Activated CD4-positive, alpha-beta T cell treated with anti-CD3 and anti-CD28 coated beads, Interleukin-2, amount 50 U/mL, for 1 hour (primary cell): Measurements from ENCODE around the gene ELP5.
"Not testable (repeated sequence)": the region's sequence is repeated elsewhere in the genome, so short reads cannot be mapped to it uniquely, and the experiment has no call there.

Source experiments
- DNase-seq: peaks from one replicate; pipeline ENCODE4 v3.0.0-alpha.2; 2020

The ELP5 gene

GRCh38 chr17:7237266-7237760, 14.7 kb upstream of the ELP5 start:
- no peak for DNase-seq

GRCh38 chr17:7237761-7238419, 14.1 kb upstream of the ELP5 start:
- peak; percentile 79 for DNase-seq

GRCh38 chr17:7238420-7239090, 13.5 kb upstream of the ELP5 start:
- no peak for DNase-seq

GRCh38 chr17:7239091-7240027, 12.7 kb upstream of the ELP5 start, which contains the start of gene PHF23:
Gene PHF23, minus strand, starts transcription at chr17:7239457. Its CDS starts 178 bp downstream, at chr17:7239279.
- DNase-seq = peak; percentile 96

- no peak for DNase-seq
Observed at GRCh38 chr17:7240375-7240774, 11.6 kb upstream of the ELP5 start.

GRCh38 chr17:7241090-7241733, 10.8 kb upstream of the ELP5 start:
- no peak for DNase-seq

GRCh38 chr17:7241783-7242716, 10.0 kb upstream of the ELP5 start, which contains the start of gene GABARAP:
Gene GABARAP, minus strand, starts transcription at chr17:7242449. Its CDS starts 119 bp downstream, at chr17:7242330.
- peak; percentile 93 for DNase-seq

GRCh38 chr17:7242717-7243452, 9.1 kb upstream of the ELP5 start:
- DNase-seq = peak; percentile 93

- no peak for DNase-seq
Observed at GRCh38 chr17:7243453-7243729, 8.6 kb upstream of the ELP5 start.

- not testable (repeated sequence) for DNase-seq
Observed at GRCh38 chr17:7243838-7244237, 8.2 kb upstream of the ELP5 start.

GRCh38 chr17:7246779-7247178, 5.2 kb upstream of the ELP5 start:
- DNase-seq = no peak

- no peak for DNase-seq
Observed at GRCh38 chr17:7248796-7249195, 3.2 kb upstream of the ELP5 start.

- no peak for DNase-seq
Observed at GRCh38 chr17:7249214-7249613, 2.8 kb upstream of the ELP5 start.

GRCh38 chr17:7249830-7250229, 2.2 kb upstream of the ELP5 start:
- DNase-seq = no peak

- no peak for DNase-seq
Observed at GRCh38 chr17:7250695-7251627, 1.1 kb upstream of the ELP5 start.

GRCh38 chr17:7251661-7252175, 297 bp upstream of the ELP5 start, which contains the start of gene CTDNEP1:
Gene CTDNEP1, minus strand, starts transcription at chr17:7251734. Its CDS starts 438 bp downstream, at chr17:7251296.
- DNase-seq = peak; percentile 98

GRCh38 chr17:7253082-7253481, 1.1 kb downstream of the ELP5 start:
- DNase-seq = no peak

GRCh38 chr17:7254511-7254910, 2.5 kb downstream of the ELP5 start:
- no peak for DNase-seq

GRCh38 chr17:7256766-7257456, 4.9 kb downstream of the ELP5 start:
- DNase-seq = no peak
